Suprapubic skin (tissue), 4 donors: Measurements from ENCODE around the gene ART4. TPM values are rescaled to one million over a fixed set of nuclear protein-coding genes. Genes with fewer than 3 reads are reported as not detected.

Experiments
- DNase-seq, 2 donors: peaks; one replicate each; pipeline ENCODE4 v3.0.0-alpha.2; 2019; ENCODE audit warnings: low spot score in 2 of 2
- H3K27ac ChIP-seq: fragments of 200-600 bp; sonication (generic); one replicate; pipeline ENCODE4 v1.5.1; 2019
- H3K27me3 ChIP-seq: fragments of 200-600 bp; sonication (generic); one replicate; pipeline ENCODE4 v1.5.1; 2019
- H3K36me3 ChIP-seq: fragments of 200-600 bp; sonication (generic); one replicate; pipeline ENCODE4 v1.5.1; 2019
- H3K4me1 ChIP-seq: fragments of 200-600 bp; sonication (generic); one replicate; pipeline ENCODE4 v1.5.1; 2019
- H3K4me3 ChIP-seq: fragments of 200-600 bp; sonication (generic); one replicate; pipeline ENCODE4 v1.5.1; 2019; ENCODE audit warnings: mild to moderate bottlenecking
- H3K9me3 ChIP-seq: fragments of 200-600 bp; sonication (generic); one replicate; pipeline ENCODE4 v1.5.1; 2019
- CTCF ChIP-seq, 2 donors: fragments of 200-600 bp in 1 of 2; fragments of 450-650 bp in 1 of 2; sonication (generic) in 1 of 2; IDR thresholded peaks; one replicate each; pipeline ENCODE4 v1.5.1; 2016 to 2019; ENCODE audit warnings: antibody characterized with exemption in 2 of 2, mild to moderate bottlenecking in 1 of 2, moderate library complexity in 1 of 2
- EP300 ChIP-seq: sonication (generic); formaldehyde crosslinking; IDR thresholded peaks from one replicate; pipeline ENCODE4 v1.6.1; 2017; ENCODE audit warnings: antibody characterized with exemption
- POLR2A ChIP-seq, 2 donors: fragments of 450-650 bp; IDR thresholded peaks; one replicate each; pipeline ENCODE4 v1.6.1; 2017; ENCODE audit warnings: antibody characterized with exemption in 2 of 2, mild to moderate bottlenecking in 2 of 2, moderate library complexity in 2 of 2
- POLR2AphosphoS5 ChIP-seq, 3 donors: sonication (generic); formaldehyde crosslinking; IDR thresholded peaks; one replicate each; pipeline ENCODE4 v1.6.1; 2017; ENCODE audit warnings: antibody characterized with exemption in 3 of 3
- WGBS: methylation state at CpG from one replicate; pipeline ENCODE4 v1.1.5; 2018; 5-methylcytosine and 5-hydroxymethylcytosine counted together
- total RNA-seq, 4 donors: library from RNA; depleted of rRNA; stranded (reverse); fragments of >200 nt; gene quantifications; one replicate each; pipeline ENCODE4 v1.1.0, GENCODE V29; 2016

The ART4 gene
- total RNA-seq, 4 donors from 2014 or later, result 0.17 to 1.3 (median 0.42) TPM; not detected in 1

GRCh38 chr12:14777271-14777670 lies 66.1 kb downstream of the ART4 start:
- Histone ChIP-seq H3K4me1 (peaks cover 22% of the 10 kb centered on the region), H3K36me3 (no peaks in the 10 kb centered on the region), H3K4me3 (no peak overlapping the region), H3K27ac (no peak overlapping the region), H3K9me3 (no peaks in the 10 kb centered on the region), H3K27me3 (no peaks in the 10 kb centered on the region)
- 46% methylated on average over 3 of the region's 3 CpGs for WGBS
- no peak for TF ChIP-seq POLR2A (IDR thresholded peaks at IDR 0.05)
- TF ChIP-seq CTCF (IDR thresholded peaks at IDR 0.05), result no peak
- TF ChIP-seq POLR2AphosphoS5 (IDR thresholded peaks at IDR 0.05), result no peak
- TF ChIP-seq EP300, result no peak
- no peak for DNase-seq

- Histone ChIP-seq H3K4me3 (peak overlapping the region; percentile 90), H3K4me1 (peaks cover 29% of the 10 kb centered on the region), H3K27me3 (no peaks in the 10 kb centered on the region), H3K9me3 (no peaks in the 10 kb centered on the region), H3K27ac (peak overlapping the region; percentile 99), H3K36me3 (no peaks in the 10 kb centered on the region)
- DNase-seq, result no peak
- 77% methylated on average over 5 of the region's 5 CpGs for WGBS
- TF ChIP-seq EP300 (no peak), POLR2AphosphoS5 (IDR thresholded peaks at IDR 0.05) (no peak), CTCF (IDR thresholded peaks at IDR 0.05) (no peak), POLR2A (IDR thresholded peaks at IDR 0.05) (no peak)
Measured at GRCh38 chr12:14776236-14776961, 66.9 kb downstream of the ART4 start.

GRCh38 chr12:14775636-14775980 lies 67.7 kb downstream of the ART4 start:
- Histone ChIP-seq H3K27ac (peak overlapping the region; percentile 99), H3K4me1 (peaks cover 33% of the 10 kb centered on the region), H3K4me3 (peak overlapping the region; percentile 90), H3K9me3 (no peaks in the 10 kb centered on the region), H3K36me3 (no peaks in the 10 kb centered on the region), H3K27me3 (no peaks in the 10 kb centered on the region)
- TF ChIP-seq CTCF (IDR thresholded peaks at IDR 0.05), result no peak
- TF ChIP-seq POLR2AphosphoS5 (IDR thresholded peaks at IDR 0.05), result no peak
- no peak for TF ChIP-seq EP300
- TF ChIP-seq POLR2A (IDR thresholded peaks at IDR 0.05), result no peak
- DNase-seq, result no peak
- 18% methylated on average over 1 of the region's 1 CpG for WGBS

Other genes starting within 250 kb of the ART4 start
- gene GUCY2C, start 146.9 kb downstream of the ART4 start, total RNA-seq, result under 1 TPM in 2 of 4 donors, not detected in 2; 0.11 to 0.47 TPM
- gene WBP11, start 40.0 kb downstream of the ART4 start, total RNA-seq, result 10 to 100 TPM; 16.7 to 24.4 (median 19.7) TPM
- under 1 TPM in 2 of 4 donors, not detected in 2; 0.31 to 0.83 TPM for gene C12orf60, start 39.9 kb downstream of the ART4 start, total RNA-seq
- not detected for gene SMCO3, start 29.3 kb downstream of the ART4 start, total RNA-seq
- 100 to 1,000 TPM in 1 of 4 donors, 10 to 100 TPM in 3; 43.5 to 135 (median 58.3) TPM for gene MGP, start 42.3 kb upstream of the ART4 start, total RNA-seq
- gene ERP27, start 95.0 kb upstream of the ART4 start, total RNA-seq, result 1 to 10 TPM in 1 of 4 donors, under 1 TPM in 2, not detected in 1; 0.21 to 2.5 (median 0.91) TPM
- gene ARHGDIB, start 118.1 kb upstream of the ART4 start, total RNA-seq, result 100 to 1,000 TPM in 1 of 4 donors, 10 to 100 TPM in 3; 74.7 to 109 (median 85.4) TPM
- not detected for gene PDE6H, start 129.5 kb upstream of the ART4 start, total RNA-seq